ENCODE measurements around the gene TRMT10A. TPM values are rescaled to one million over a fixed set of nuclear protein-coding genes. Genes with fewer than 3 reads are reported as not detected.
"Not testable (repeated sequence)": the region's sequence is repeated elsewhere in the genome, so short reads cannot be mapped to it uniquely, and the experiment has no call there.

The TRMT10A gene
- total RNA-seq, 1 donor from 2014 or later: 4.5 TPM

DNA sequence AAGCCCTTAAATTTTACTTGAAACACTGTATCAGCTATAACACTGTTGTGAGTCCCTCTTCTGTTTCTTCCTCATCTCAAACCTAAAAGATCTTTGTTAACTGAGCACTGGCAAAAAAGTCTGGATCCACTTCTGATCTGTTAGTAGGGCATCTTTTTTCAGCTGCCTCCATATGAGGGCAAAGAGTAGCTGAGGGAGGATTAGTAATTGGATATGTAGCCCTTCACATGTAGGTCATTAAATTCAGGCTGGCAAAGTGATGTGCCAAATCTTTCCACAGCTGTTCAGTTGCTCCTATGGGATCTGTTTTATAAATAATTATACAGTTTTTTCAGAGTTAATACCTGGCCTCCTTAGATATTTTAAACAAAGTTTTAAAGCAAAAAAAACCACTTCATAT is 1.1 kb upstream of the TRMT10A start:
- DNase-seq (ENCODE audit: extremely low read depth, low read depth, low spot score): no peak

DNA sequence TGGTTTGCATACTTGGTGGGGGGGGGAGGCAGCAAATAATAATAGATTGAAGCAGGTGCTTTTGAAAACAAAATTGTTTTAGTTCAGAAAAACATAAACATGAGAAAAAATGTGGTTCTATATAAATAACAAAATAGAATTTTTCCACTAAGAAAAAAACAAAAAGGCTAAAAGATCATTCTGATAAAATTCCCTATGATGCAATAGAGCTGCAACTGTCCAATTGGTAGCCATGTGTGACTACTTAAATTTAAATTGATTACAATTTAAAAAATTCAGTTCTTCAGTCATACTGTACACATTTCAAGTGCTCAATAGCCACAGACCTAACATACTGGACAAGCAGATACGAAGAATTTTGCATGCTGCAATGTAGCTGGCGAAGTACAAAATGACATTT is 11.0 kb downstream of the TRMT10A start:
- DNase-seq (ENCODE audit: extremely low read depth, low read depth, low spot score): no peak

DNA sequence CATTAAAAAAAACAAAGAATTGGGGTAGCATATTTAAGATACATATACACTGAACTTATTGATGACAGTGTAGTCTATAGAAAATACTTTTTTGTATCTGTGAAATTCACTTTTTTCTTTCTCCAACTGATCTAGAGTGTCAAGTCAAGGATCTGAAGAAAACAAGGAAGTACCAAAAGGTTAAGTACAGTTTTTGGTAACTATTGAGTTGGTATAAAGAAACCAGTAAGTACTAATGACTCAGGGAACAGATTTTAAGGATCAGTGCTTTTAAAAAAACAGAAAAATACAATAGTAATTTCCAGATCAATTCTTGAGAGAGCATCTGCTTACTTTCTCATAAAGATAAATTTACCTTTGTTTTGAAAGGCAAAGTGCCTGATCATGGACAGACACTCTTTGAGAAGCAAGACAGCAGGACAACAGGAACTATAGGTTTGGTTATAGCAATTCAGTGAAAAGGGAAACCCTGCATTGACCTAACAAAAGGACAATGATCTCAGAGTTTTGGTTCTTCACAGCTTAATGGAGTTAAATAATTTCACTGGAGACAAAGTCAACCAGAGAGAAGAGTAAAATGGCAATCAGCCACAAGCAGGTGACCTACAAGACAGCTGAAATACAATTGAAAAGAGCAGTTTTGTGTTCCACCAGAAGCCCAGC is 23.4 kb downstream of the TRMT10A start:
- DNase-seq (ENCODE audit: extremely low read depth, low read depth, low spot score): no peak

DNA sequence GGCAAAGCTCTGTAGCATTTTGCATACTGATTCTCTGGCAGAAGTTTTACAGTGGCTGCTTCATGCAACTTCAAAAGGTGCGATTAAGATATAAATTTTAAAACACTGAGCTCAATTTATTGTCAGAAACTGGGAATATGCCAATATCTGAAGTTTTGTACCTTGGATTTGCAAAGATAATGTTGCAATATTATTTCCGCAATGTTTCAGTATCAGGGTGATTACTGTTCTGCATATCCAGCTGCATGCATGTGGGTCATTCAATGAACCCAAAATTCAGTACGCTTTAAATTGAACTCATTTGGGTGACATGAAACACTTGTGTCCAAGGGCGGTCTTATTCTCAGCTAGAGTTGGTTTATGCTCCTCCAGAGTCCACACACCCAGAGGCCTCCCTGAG is 26.2 kb downstream of the TRMT10A start:
- DNase-seq (ENCODE audit: extremely low read depth, low read depth, low spot score): no peak

DNA sequence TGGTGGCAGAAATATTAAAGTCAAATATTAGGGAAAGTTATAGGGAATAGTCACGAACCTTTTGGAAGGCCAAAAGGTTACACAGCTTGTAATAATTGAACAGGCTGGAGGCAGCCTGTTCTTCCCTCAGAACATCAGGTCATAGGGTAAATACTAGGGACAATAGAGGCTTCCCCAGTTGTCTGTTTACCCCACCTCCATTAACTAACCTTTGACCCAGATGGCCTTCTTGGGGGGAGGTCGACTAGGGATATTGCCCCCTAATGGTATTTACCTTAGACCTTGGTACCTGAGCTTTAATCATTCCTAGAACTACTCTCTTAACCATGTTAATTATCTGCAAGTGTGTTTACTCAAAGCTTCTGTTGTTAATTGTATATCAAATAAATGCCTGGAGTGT is 27.0 kb downstream of the TRMT10A start:
- DNase-seq (ENCODE audit: extremely low read depth, low read depth, low spot score): no peak

DNA sequence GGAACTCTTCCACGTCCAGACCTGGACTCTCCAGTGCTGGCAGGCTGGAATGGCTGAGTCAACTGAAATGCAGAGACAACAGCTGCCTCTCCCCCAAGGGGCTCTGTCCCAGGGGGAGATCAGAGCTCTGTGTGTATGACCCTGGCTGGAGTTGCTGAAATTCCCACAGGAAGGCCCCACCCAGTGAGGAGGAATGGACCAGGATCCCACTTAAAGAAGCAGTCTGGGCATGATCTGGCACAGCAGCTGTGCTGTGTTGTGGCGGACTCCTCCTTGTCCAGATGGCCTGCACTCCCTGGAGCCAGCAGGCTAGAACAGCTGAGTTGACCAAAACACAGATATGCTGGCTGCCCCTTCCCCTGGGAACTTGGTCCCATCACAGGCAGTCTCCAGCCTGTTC is 27.6 kb downstream of the TRMT10A start:
- DNase-seq (ENCODE audit: extremely low read depth, low read depth, low spot score): no peak

DNA sequence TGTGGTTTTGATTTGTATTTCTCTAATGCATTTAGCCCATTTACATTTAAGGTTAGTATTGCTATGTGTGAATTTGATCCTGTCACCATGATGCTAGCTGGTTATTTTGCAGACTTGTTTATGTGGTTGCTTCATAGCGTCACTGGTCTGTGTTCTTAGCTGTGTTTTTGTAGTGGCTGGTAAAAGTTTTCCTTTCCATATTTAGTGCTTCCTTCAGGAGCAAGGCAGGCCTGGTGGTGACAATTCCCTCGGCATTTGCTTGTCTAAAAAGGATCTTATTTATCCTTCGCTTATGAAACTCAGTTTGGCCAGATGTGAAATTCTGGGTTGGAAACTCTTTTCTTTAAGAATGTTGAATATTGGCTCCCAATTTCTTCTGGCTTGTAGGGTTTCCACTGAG is 29.1 kb downstream of the TRMT10A start:
- not testable (repeated sequence) for DNase-seq (ENCODE audit: extremely low read depth, low read depth, low spot score)

DNA sequence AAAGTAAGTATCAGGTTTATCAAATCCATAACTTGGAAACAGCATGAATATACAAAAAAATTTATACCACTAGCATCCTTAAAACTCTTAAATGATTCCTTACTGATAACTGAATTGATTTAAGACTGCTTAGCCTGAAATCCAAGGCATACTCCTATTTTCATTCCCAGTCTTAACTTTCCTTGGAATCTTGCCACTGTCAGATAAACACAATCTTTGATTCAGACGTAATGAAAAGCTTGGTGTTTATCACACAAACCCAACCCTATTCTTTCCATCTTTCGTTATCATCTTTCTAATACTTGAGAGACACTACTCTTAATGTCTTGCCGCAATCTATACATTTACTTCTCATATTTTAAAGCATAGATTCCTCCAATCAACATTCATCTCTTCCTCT is 33.9 kb downstream of the TRMT10A start:
- no peak for DNase-seq (ENCODE audit: extremely low read depth, low read depth, low spot score)

DNA sequence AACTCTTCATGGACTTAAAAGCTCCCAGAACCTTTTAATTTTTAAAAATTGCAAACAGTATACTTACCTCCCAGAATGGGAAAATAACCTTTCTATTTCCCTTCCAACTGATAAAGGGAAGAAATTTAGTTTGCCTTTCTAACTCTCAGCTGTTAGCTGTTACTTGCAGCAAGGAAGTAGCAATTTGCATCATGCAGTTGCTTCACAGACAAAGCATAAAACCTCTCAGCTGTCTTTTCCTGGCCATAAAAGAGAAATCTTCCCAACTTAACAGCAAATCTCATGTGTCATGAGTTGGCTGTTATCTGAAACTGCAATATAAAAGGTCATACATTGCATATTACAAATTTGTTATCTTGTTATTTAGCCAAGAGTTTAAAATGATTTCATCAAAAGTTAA is 34.6 kb downstream of the TRMT10A start:
- no peak for DNase-seq (ENCODE audit: extremely low read depth, low read depth, low spot score)

DNA sequence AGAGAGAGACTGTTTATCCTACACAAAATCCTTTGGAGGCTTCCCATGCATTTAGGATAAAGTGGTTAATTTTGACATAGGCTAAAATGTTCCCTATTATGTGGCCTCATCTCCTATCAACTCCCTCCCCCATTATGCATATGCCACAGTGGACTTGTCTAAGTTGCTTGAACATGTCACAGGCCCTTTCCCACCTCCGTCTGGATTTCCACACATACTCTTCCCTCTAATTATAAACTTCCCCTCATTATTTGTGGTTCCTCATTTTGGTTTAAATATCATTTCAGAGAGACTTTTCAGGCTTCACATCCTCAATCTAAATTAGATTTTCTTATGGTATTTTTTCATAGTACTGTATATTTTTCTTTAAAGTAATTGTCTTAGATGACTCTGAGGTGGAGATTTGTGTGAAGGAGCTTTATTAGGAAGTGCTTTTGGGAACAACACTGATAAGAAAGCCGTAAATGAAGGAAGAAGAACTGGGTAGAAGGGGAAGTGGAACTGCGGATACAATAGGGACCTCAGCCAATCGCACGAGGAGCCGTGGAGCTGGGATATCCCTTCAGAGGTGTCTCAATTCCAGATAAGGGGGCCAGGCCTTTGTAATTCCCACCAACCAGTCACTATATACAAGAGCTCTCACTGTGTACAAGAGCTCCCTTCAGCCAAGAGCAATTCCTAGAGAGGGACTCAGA is 45.1 kb downstream of the TRMT10A start:
- no peak for DNase-seq (ENCODE audit: extremely low read depth, low read depth, low spot score)

DNA sequence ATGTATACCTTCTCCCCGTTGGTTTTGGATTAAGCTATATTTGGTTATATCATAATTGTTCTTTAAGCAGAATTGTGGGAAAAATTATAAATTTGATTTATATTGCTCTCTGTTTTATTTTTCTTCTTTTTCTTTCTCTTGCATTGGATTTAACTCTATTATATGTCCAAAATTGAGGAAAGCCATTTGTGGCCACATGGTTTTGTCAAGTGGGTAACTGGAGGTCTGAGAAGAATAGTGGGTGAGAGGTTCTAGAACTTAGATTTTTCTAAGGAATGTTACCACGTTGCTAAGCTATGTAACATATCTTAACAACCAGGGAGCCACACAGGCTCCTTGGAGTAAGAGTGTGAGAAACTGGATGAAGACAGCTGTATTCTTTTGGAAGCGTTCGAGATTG is 53.1 kb downstream of the TRMT10A start, which contains the start of gene C4orf17:
C4orf17 (plus strand) TSS at position 301 of the 400 bp plus-strand sequence. CDS start 2,061 bp downstream, outside the sequence.
- DNase-seq (ENCODE audit: extremely low read depth, low read depth, low spot score): no peak

DNA sequence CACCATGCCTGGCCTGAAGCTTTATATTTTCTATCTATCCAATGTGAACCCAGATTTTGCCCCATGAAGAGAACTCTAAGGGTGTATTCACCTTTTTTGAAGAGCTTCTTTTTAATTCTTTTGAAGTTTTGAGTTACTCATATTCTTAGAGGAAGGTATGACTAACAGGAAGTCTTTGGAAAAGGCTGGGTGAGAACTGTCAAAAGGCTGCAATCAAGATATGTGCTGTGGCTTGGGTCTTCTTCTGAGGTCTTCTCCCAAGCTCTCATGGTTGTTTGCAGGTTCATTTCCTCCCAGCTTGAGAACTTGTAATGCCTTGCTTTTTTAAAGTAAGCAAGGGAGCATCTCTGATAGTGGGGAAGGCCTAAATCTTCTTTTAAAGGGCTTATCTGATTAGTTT is 56.1 kb downstream of the TRMT10A start:
- DNase-seq (ENCODE audit: extremely low read depth, low read depth, low spot score): no peak

DNA sequence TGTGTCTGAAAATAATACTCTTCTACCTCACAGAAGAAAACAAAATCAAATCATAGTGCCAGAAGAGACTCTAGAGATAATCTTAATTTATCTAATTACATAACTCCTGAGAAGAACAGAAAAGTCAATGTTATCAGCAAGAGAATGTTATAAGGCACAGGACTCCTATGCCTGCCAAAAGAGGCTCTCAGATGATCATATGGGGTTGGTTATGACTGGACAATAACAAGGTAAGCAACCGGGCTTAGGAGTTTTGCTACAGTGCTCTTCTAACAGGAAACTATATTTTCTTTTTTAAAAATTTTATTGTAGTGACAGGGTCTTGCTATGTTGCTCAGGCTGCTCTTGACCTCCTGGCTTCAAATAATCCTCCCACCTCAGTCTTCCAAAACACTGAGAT is 56.5 kb downstream of the TRMT10A start:
- no peak for DNase-seq (ENCODE audit: extremely low read depth, low read depth, low spot score)

DNA sequence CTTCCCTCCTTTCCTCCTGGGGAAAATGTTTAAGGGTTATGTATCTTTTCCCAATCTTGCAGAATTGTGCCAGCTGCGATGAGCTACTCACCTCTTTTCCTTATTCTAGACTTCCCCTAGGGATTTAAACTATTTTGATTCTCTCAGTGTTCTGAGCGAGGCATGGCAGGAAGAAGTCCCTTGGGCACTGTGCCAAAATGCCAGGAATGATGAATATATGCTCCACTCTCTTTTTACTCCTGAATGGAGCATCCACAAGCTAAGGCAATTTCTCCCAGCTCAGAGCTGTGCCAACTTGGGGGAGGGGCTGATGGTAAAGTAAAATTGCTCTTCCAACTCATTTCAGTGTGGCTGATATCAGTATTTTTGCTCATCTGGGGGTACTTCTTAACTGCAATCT is 57.1 kb downstream of the TRMT10A start:
- DNase-seq (ENCODE audit: extremely low read depth, low read depth, low spot score): no peak

DNA sequence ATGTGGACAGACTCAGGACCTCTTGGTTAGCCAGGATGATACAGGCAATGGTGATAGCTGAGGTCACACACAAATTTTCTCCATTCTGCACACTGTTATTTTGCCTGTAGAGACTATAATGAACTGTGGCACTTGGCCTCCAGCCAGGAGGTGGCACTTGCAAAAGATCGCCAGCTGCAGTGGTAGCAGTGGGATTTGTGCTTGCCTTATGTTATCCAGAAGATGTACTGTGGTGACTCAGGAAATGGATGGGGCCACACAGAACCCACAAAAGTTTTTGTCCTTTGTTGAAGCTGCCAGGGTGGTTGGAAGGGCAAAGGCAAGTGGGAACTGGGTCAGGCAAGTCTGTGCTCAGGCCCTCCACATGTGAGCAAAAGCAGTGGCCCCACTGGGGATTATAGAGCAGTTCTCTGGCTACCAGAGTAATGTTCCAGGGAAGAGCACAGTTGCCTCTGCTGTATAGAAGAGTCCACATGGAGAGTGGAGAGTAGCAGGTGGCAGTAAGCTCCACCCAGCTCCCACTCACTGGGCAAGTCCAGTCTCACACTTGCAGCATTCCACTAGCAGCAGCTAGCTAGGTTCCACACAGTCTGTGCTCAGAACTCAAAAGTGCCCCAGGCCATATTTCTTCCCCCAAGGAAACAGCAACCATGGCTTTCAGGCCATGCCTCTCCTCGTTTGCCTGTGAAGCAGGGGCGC is 58.9 kb downstream of the TRMT10A start:
- no peak for DNase-seq (ENCODE audit: extremely low read depth, low read depth, low spot score)

Other genes starting within 250 kb of the TRMT10A start
- not detected in 2 replicates for gene ADH1B, start 242.6 kb downstream of the TRMT10A start, total RNA-seq
- gene ADH1C, start 211.3 kb downstream of the TRMT10A start, total RNA-seq: not detected in 2 replicates
- gene ADH7, start 128.7 kb downstream of the TRMT10A start, total RNA-seq: not detected in 2 replicates
- not detected in 2 replicates for gene C4orf17, start 53.0 kb downstream of the TRMT10A start, total RNA-seq
- not detected in 2 replicates for gene MTTP, start 10.8 kb upstream of the TRMT10A start, total RNA-seq
- gene C4orf54, start 93.8 kb upstream of the TRMT10A start, total RNA-seq: 0.18 and 0.53 TPM in 2 replicates

Data from glomerular endothelial cell (primary cell).